GM23338 (cell line): ENCODE measurements around the gene STAMBPL1.

Experiments used
- CREB1 ChIP-seq: fragments of 250-450 bp; sonication (Bioruptor Pico); IDR thresholded peaks from 2 replicates; pipeline ENCODE4 v1.5.0; 2020; ENCODE audit warnings: low read depth, mild to moderate bottlenecking, moderate library complexity
- CTCF ChIP-seq, 2 experiments: fragments of 200-600 bp in 1 of 2; sonication (generic) in 1 of 2; conservative IDR thresholded peaks; 2 replicates each; pipeline versions ENCODE4 v1.5.1 to v1.6.1; 2016 to 2017; ENCODE audit warnings: antibody characterized with exemption in 2 of 2, low read depth in 2 of 2, mild to moderate bottlenecking in 2 of 2, moderate library complexity in 1 of 2
- ETS1 ChIP-seq: IDR thresholded peaks from 2 replicates; pipeline ENCODE4 v1.6.1; 2016; ENCODE audit warnings: antibody characterized with exemption
- EZH2 ChIP-seq: fragments of 200-600 bp; sonication (generic); IDR thresholded peaks from one replicate; pipeline ENCODE4 v1.8.0; 2017; ENCODE audit warnings: antibody characterized with exemption, mild to moderate bottlenecking, low read depth; ENCODE audit not compliant: unreplicated experiment
- EZH2phosphoT487 ChIP-seq: fragments of 200-600 bp; sonication (generic); IDR thresholded peaks from one replicate; pipeline ENCODE4 v1.8.1; 2018; ENCODE audit warnings: antibody characterized with exemption; ENCODE audit not compliant: unreplicated experiment
- JUNB ChIP-seq: IDR thresholded peaks from one replicate; pipeline ENCODE4 v1.6.1; 2016; ENCODE audit warnings: antibody characterized with exemption; ENCODE audit not compliant: unreplicated experiment
- NANOG ChIP-seq: IDR thresholded peaks from 2 replicates; pipeline ENCODE4 v1.6.1; 2016; ENCODE audit warnings: antibody characterized with exemption, borderline replicate concordance
- POLR2AphosphoS5 ChIP-seq: IDR thresholded peaks from 2 replicates; pipeline ENCODE4 v1.6.1; 2016; ENCODE audit warnings: antibody characterized with exemption, low read depth
- REST ChIP-seq: IDR thresholded peaks from one replicate; pipeline ENCODE4 v1.6.1; 2018; ENCODE audit warnings: antibody characterized with exemption; ENCODE audit not compliant: unreplicated experiment
- ZNF114 ChIP-seq: fragments of 250-450 bp; sonication (Bioruptor Pico); IDR thresholded peaks from 2 replicates; pipeline ENCODE4 v1.5.0; 2020; ENCODE audit warnings: mild to moderate bottlenecking, moderate library complexity
- ZNF331 ChIP-seq: fragments of 250-450 bp; sonication (Bioruptor Pico); IDR thresholded peaks from 2 replicates; pipeline ENCODE4 v1.5.0; 2020; ENCODE audit warnings: low read depth, mild to moderate bottlenecking, moderate library complexity
- ZNF462 ChIP-seq: fragments of 250-450 bp; sonication (Bioruptor Pico); IDR thresholded peaks from 2 replicates; pipeline ENCODE4 v1.5.0; 2020; ENCODE audit warnings: mild to moderate bottlenecking, moderate library complexity

- TF ChIP-seq CTCF (conservative IDR thresholded peaks at IDR 0.05; ENCODE audit: low read depth in 2 of 2) (no peak), CREB1 (CRISPR knock-in tag) (no peak), JUNB (no peak), EZH2 (no peak), NANOG (no peak), EZH2phosphoT487 (no peak), POLR2AphosphoS5 (no peak), REST (no peak), ZNF462 (CRISPR knock-in tag) (no peak), ETS1 (no peak), ZNF114 (CRISPR knock-in tag) (no peak), ZNF331 (CRISPR knock-in tag) (no peak)
These were observed 58.0 kb downstream of the STAMBPL1 start for GRCh38 chr10:88938039-88938438.
